K562 (cell line): Measurements from ENCODE around the gene WASF2. TPM values are rescaled to one million over a fixed set of nuclear protein-coding genes. Genes with fewer than 3 reads are reported as not detected.

ENCODE experiments used
- ATAC-seq: fragments of 200-7000 bp; cut with Tn5 transposase; 3 replicates; pipeline ENCODE4 v1.9.1; 2020; ENCODE audit warnings: moderate library complexity
- BruUV-seq: library from RNA; stranded (reverse); fragments of 400-500 nt; replicated peaks from 2 replicates; lab custom pipeline; 2021; lab: Mats Ljungman, UMichigan
- CTCF ChIA-PET: fragments of 300-600 bp; formaldehyde crosslinking; extraction: SDS; loops from one replicate; lab custom pipeline; 2021; ENCODE audit warnings: low intra/inter-chr PET ratio; lab: Yijun Ruan, JAX
- POLR2A ChIA-PET: fragments of 300-600, 350-650 bp; sonication (Branson Sonifier 250); formaldehyde crosslinking; extraction: SDS; loops from one replicate; lab custom pipeline; 2021; ENCODE audit warnings: antibody characterized with exemption, inconsistent platforms; lab: Yijun Ruan, JAX
- DNase-seq, 4 experiments: peaks; one replicate each; pipeline versions ENCODE4 v3.0.0 to v3.0.0-alpha.2; 2011 to 2018; ENCODE audit warnings: low spot score in 3 of 4, mixed read lengths in 3 of 4; ENCODE audit errors: extremely low read depth in 1 of 4
- FAIRE-seq: peaks from 2 replicates; lab custom pipeline; 2011; peaks lifted over from hg19 to GRCh38; lab: Jason Lieb, UNC
- H2AFZ ChIP-seq: 2 replicates; pipeline ENCODE4 v1.6.0; 2011; ENCODE audit warnings: low read depth, low read length, control low read depth, inconsistent platforms
- H3K27ac ChIP-seq: fragments of 200-600 bp; 3 replicates; pipeline ENCODE4 v1.8.0; 2011; ENCODE audit warnings: low read depth, mild to moderate bottlenecking, control low read depth, inconsistent platforms, low read length, moderate library complexity, mixed read lengths; ENCODE audit errors: extremely low read depth
- H3K27me3 ChIP-seq, 2 experiments: fragments of 300-600 bp in 1 of 2; 2 replicates in 1 of 2; 3 replicates in 1 of 2; pipeline versions ENCODE4 v1.6.0 to v1.8.0; 2011; ENCODE audit warnings: inconsistent platforms in 2 of 2, low read length in 2 of 2, mild to moderate bottlenecking in 1 of 2, mixed read lengths in 1 of 2, moderate library complexity in 1 of 2; ENCODE audit not compliant: control insufficient read depth in 2 of 2, insufficient read depth in 2 of 2
- H3K36me3 ChIP-seq: fragments of 300-600 bp; 3 replicates; pipeline ENCODE4 v1.8.0; 2011; ENCODE audit warnings: mild to moderate bottlenecking, low read length, inconsistent platforms; ENCODE audit not compliant: control insufficient read depth, insufficient read depth
- H3K4me1 ChIP-seq, 2 experiments: fragments of 200-600 bp in 1 of 2; replicated peaks in 1 of 2; 2 replicates in 1 of 2; 3 replicates in 1 of 2; pipeline versions ENCODE4 v1.5.1 to v1.8.0; 2011; ENCODE audit warnings: inconsistent platforms in 2 of 2, low read length in 2 of 2, mild to moderate bottlenecking in 1 of 2, mixed read lengths in 1 of 2, moderate library complexity in 1 of 2; ENCODE audit not compliant: control insufficient read depth in 2 of 2, insufficient read depth in 2 of 2
- H3K4me2 ChIP-seq: 2 replicates; pipeline ENCODE4 v1.6.1; 2011; ENCODE audit warnings: low read length, control low read depth, inconsistent platforms, mixed read lengths; ENCODE audit not compliant: insufficient read depth
- H3K4me3 ChIP-seq: fragments of 200-600 bp; sonication (generic), shearing (Covaris generic); 2 replicates; pipeline ENCODE4 v1.5.1; 2016; ENCODE audit warnings: control low read depth, inconsistent platforms
- H3K79me2 ChIP-seq: fragments of 200-600 bp; 3 replicates; pipeline ENCODE4 v1.8.0; 2011; ENCODE audit warnings: low read length, inconsistent platforms; ENCODE audit not compliant: control insufficient read depth, insufficient read depth
- H3K9ac ChIP-seq, 2 experiments: 2 replicates each; pipeline versions ENCODE4 v1.6.0 to v1.6.1; 2011; ENCODE audit warnings: low read depth in 2 of 2, low read length in 2 of 2, control low read depth in 1 of 2, inconsistent platforms in 1 of 2, mild to moderate bottlenecking in 1 of 2, mixed read lengths in 1 of 2; ENCODE audit not compliant: insufficient read depth in 1 of 2
- H3K9me1 ChIP-seq: one replicate; pipeline ENCODE4 v1.6.0; 2011; ENCODE audit warnings: inconsistent platforms, mild to moderate bottlenecking, low read length, moderate library complexity; ENCODE audit not compliant: control insufficient read depth, insufficient read depth
- H3K9me3 ChIP-seq: replicated peaks from 2 replicates; pipeline ENCODE4 v1.5.1; 2011; ENCODE audit warnings: low read depth, low read length, inconsistent platforms; ENCODE audit not compliant: control insufficient read depth, insufficient read depth
- H4K20me1 ChIP-seq: replicated peaks from 2 replicates; pipeline ENCODE4 v1.6.1; 2011; ENCODE audit warnings: low read length, inconsistent platforms, mixed read lengths; ENCODE audit not compliant: control insufficient read depth, insufficient read depth
- BRD9 ChIP-seq: fragments of 450-650 bp; IDR thresholded peaks from 2 replicates; pipeline ENCODE4 v1.6.1; 2018; ENCODE audit warnings: low read depth; ENCODE audit not compliant: partially characterized antibody
- BRF1 ChIP-seq: IDR thresholded peaks from 3 replicates; pipeline ENCODE4 v1.6.1; 2011; ENCODE audit warnings: borderline replicate concordance, mild to moderate bottlenecking; ENCODE audit not compliant: insufficient read length; ENCODE audit errors: extremely low read depth
- FOXP4 ChIP-seq: sonication (generic); formaldehyde crosslinking; IDR thresholded peaks from 2 replicates; pipeline ENCODE4 v1.8.0; 2022; ENCODE audit warnings: mild to moderate bottlenecking, missing genetic modification reagents, borderline replicate concordance
- ID3 ChIP-seq, 2 experiments: fragments of 250-450 bp in 1 of 2; fragments of 450-650 bp in 1 of 2; sonication (Bioruptor Pico) in 1 of 2; IDR thresholded peaks; 2 replicates each; pipeline versions ENCODE4 v1.6.1 to v1.8.0; 2016 to 2021; ENCODE audit warnings: mild to moderate bottlenecking in 2 of 2, moderate library complexity in 2 of 2, missing compliant biosample characterization in 1 of 2, missing genetic modification characterization in 1 of 2
- JUN ChIP-seq, 2 experiments: sonication (generic) in 1 of 2; formaldehyde crosslinking in 1 of 2; IDR thresholded peaks; 2 replicates each; pipeline versions ENCODE4 v1.6.1 to v1.8.0; 2012 to 2022; ENCODE audit warnings: borderline replicate concordance in 2 of 2, mild to moderate bottlenecking in 2 of 2, improper control_type of control experiment in 1 of 2, low read depth in 1 of 2, low read length in 1 of 2, missing genetic modification reagents in 1 of 2
- MBD1 ChIP-seq: fragments of 250-450 bp; sonication (Bioruptor Pico); IDR thresholded peaks from 2 replicates; pipeline ENCODE4 v1.8.0; 2022; ENCODE audit warnings: inconsistent platforms
- NR1H2 ChIP-seq: sonication (generic); formaldehyde crosslinking; IDR thresholded peaks from 2 replicates; pipeline ENCODE4 v1.4.0; 2020; ENCODE audit warnings: mild to moderate bottlenecking, missing genetic modification reagents
- NR2C1 ChIP-seq, 2 experiments: fragments of 450-650 bp; IDR thresholded peaks; 2 replicates each; pipeline ENCODE4 v1.6.1; 2017; ENCODE audit warnings: mild to moderate bottlenecking in 2 of 2, antibody characterized with exemption in 1 of 2, inconsistent platforms in 1 of 2, missing compliant biosample characterization in 1 of 2, missing genetic modification characterization in 1 of 2
- PML ChIP-seq: IDR thresholded peaks from 2 replicates; pipeline ENCODE4 v1.6.1; 2012; ENCODE audit warnings: low read length, inconsistent platforms
- SP1 ChIP-seq: sonication (generic); formaldehyde crosslinking; IDR thresholded peaks from 2 replicates; pipeline ENCODE4 v1.8.1; 2022; ENCODE audit warnings: mild to moderate bottlenecking, missing genetic modification reagents
- SREBF2 ChIP-seq: sonication (generic); formaldehyde crosslinking; IDR thresholded peaks from 2 replicates; pipeline ENCODE4 v1.4.0; 2020; ENCODE audit warnings: mild to moderate bottlenecking, missing genetic modification reagents
- TFE3 ChIP-seq: fragments of 450-650 bp; formaldehyde crosslinking; IDR thresholded peaks from 2 replicates; pipeline ENCODE4 v1.4.0; 2020; ENCODE audit warnings: mild to moderate bottlenecking, mixed read lengths
- ZNF780A ChIP-seq: fragments of 250-450 bp; sonication (Bioruptor Pico); IDR thresholded peaks from 2 replicates; pipeline ENCODE4 v1.5.0; 2021; ENCODE audit warnings: mild to moderate bottlenecking
- WGBS: fragments of 100-300 bp; shearing (Covaris generic); methylation state at CpG from one replicate; pipeline ENCODE4 v1.1.6; 2016; ENCODE audit warnings: low coverage, mixed read lengths; ENCODE audit not compliant: insufficient coverage; ENCODE audit errors: missing lambda C conversion rate; 5-methylcytosine and 5-hydroxymethylcytosine counted together
- in situ Hi-C: fragments of 300-500 bp; cut with MboI; formaldehyde crosslinking; loops from 4 replicates; pipeline ENCODE4 v1.15.0; 2018; ENCODE audit warnings: inconsistent platforms, mixed read lengths
- intact Hi-C: fragments of 100-400 bp; cut with micrococcal nuclease; formaldehyde crosslinking; loops from 2 replicates; pipeline ENCODE4 v1.14.2; 2022
- polyA plus RNA-seq, 8 experiments: library from polyadenylated mRNA; depleted of rRNA in 4 of 8; stranded (reverse) in 5 of 8; unstranded in 3 of 8; fragments of >200 nt; fragmentation: Nextera tagmentation in 2 of 8; fragmentation: Illumina TruSeq in 1 of 8; extraction: Ambion mirVana in 2 of 8; extraction: Trizol in 1 of 8; gene quantifications; 2 replicates each; pipeline versions ENCODE4 v1.2.1 to v1.2.3, GENCODE V29; 2011 to 2014; ENCODE audit warnings: inconsistent platforms in 1 of 8, missing spikeins in 1 of 8
- total RNA-seq, 7 experiments: library from RNA; depleted of rRNA in 6 of 7; stranded (reverse); fragments of >200 nt in 6 of 7; fragmentation: Illumina TruSeq in 2 of 7; extraction: Trizol in 2 of 7; gene quantifications; 2 replicates each; pipeline versions ENCODE4 v1.2.1 to v1.2.3, GENCODE V29; 2011 to 2021; ENCODE audit warnings: low replicate concordance in 1 of 7

The WASF2 gene
- total and polyA plus RNA-seq, 9 of the 15 experiments (the other 6 are each of a cell fraction or from before 2014, with no cell fraction given) = 8.2 to 163 (median 31.2) TPM

- POLR2A ChIA-PET = interaction anchor here (0.6 to 3.3 kb wide), 16 partner anchors 10 to 333 kb away, joined by 3 to 20 read pairs (median 5); partner anchors contain the start of genes CD164L2 and SYTL1
- ATAC-seq = peak; percentile 3
- H4K20me1 ChIP-seq = no peaks in the 10 kb centered on the region; the same call in 1 of the 2 replicates
- CTCF ChIA-PET = interaction anchor here (0.6 to 1.0 kb wide), 3 partner anchors 15 to 84 kb away, joined by 3 to 5 read pairs (median 4); no protein-coding TSS in a partner anchor
- in situ Hi-C loops (no loop called here), intact Hi-C loops (loop anchor here (10.0 kb wide), 1 partner anchor 172 kb away; no protein-coding TSS in a partner anchor)
- WGBS = 48% methylated on average over 8 of the region's 8 CpGs
- H3K36me3 ChIP-seq = no peaks in the 10 kb centered on the region
- DNase-seq = no peak
- no peaks in the 10 kb centered on the region for H3K79me2 ChIP-seq
- no peaks in the 10 kb centered on the region for H3K9me3 ChIP-seq
- H3K4me3 ChIP-seq = peak overlapping the region; percentile 82
- peak overlapping the region; percentile 84 for H3K4me2 ChIP-seq
- no TSS peak for BruUV-seq
- H3K27ac ChIP-seq = peak overlapping the region; percentile 78
- FAIRE-seq = no peak
- H3K27me3 ChIP-seq = no peaks in the 10 kb centered on the region
- H3K4me1 ChIP-seq = peaks cover 20 to 47% of the 10 kb centered on the region in 2 experiments; a peak in 4 of 5 replicates
- H3K9me1 ChIP-seq = no peaks in the 10 kb centered on the region
- H3K9ac ChIP-seq = peak overlapping the region; percentile 85 to 91
- peak overlapping the region; percentile 86 for H2AFZ ChIP-seq
- TF ChIP-seq ZNF780A (0 out of 2 replicates have a peak, but pooled peaks have one; percentile 56), BRD9 (no peak), FOXP4 (CRISPR knock-in tag) (0 out of 2 replicates have a peak, but pooled peaks have one; percentile 12), ID3 (CRISPR knock-in tag; IDR thresholded peaks at IDR 0.05) (no peak), ID3 (tag; IDR thresholded peaks at IDR 0.05) (0 out of 2 replicates have a peak, but pooled peaks have one; percentile 38), SREBF2 (CRISPR knock-in tag) (0 out of 2 replicates have a peak, but pooled peaks have one; percentile 71), TFE3 (CRISPR knock-in tag) (no peak), MBD1 (0 out of 2 replicates have a peak, but pooled peaks have one; percentile 63), SP1 (CRISPR knock-in tag) (no peak), PML (0 out of 2 replicates have a peak, but pooled peaks have one; percentile 7), NR2C1 (IDR thresholded peaks at IDR 0.05) (no peak; the same call in none of the 2 replicates), NR2C1 (tag; IDR thresholded peaks at IDR 0.05) (peak; percentile 75; the same call in 1 of the 2 replicates), BRF1 (no peak), JUN (IDR thresholded peaks at IDR 0.05; ENCODE audit: borderline replicate concordance, low read depth, low read length) (0 out of 2 replicates have a peak, but pooled peaks have one; percentile 2), JUN (CRISPR knock-in tag; IDR thresholded peaks at IDR 0.05; ENCODE audit: borderline replicate concordance) (no peak), NR1H2 (CRISPR knock-in tag) (0 out of 2 replicates have a peak, but pooled peaks have one; percentile 75)
Measured at GRCh38 chr1:27367160-27367650, 122.8 kb downstream of the WASF2 start.
